ENCODE measurements around the gene STARD5.

DNA sequence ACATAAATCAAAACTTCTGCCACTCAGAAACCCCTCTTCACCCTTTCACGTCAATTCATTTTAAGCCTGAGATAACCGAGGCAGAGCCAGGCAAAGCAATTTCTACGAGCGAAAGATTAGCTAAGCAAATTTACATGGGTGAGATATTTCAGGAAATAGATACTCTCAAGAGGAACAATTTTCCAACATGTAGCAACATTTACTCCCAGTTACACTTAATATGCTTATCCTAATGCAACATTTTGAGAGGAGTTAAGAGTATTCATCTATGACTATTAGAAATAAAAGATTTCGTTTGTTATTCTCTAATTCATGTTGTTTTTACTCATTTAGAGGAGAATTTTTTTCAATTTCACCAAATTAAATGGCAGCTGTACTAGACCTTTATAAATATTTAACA, 49.2 kb upstream of the STARD5 start:
- TF ChIP-seq, protein P1, sequence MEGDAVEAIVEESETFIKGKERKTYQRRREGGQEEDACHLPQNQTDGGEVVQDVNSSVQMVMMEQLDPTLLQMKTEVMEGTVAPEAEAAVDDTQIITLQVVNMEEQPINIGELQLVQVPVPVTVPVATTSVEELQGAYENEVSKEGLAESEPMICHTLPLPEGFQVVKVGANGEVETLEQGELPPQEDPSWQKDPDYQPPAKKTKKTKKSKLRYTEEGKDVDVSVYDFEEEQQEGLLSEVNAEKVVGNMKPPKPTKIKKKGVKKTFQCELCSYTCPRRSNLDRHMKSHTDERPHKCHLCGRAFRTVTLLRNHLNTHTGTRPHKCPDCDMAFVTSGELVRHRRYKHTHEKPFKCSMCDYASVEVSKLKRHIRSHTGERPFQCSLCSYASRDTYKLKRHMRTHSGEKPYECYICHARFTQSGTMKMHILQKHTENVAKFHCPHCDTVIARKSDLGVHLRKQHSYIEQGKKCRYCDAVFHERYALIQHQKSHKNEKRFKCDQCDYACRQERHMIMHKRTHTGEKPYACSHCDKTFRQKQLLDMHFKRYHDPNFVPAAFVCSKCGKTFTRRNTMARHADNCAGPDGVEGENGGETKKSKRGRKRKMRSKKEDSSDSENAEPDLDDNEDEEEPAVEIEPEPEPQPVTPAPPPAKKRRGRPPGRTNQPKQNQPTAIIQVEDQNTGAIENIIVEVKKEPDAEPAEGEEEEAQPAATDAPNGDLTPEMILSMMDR (IDR thresholded peaks at IDR 0.05; ENCODE audit: borderline replicate concordance, extremely low read depth, low read length, poor library complexity, severe bottlenecking), result no peak
- no peak for TF ChIP-seq EZH2 (IDR thresholded peaks at IDR 0.05; ENCODE audit: borderline replicate concordance, low read depth, low read length, severe bottlenecking)

Measured in DND-41 (cell line).